Endodermal cell (in vitro differentiated cells): ENCODE measurements around the gene PLCB1. TPM values are rescaled to one million over a fixed set of nuclear protein-coding genes. Genes with fewer than 3 reads are reported as not detected.

Experiments
- DNase-seq: peaks from one replicate; pipeline ENCODE4 v3.0.0-alpha.2; 2017
- H3K27ac ChIP-seq: 2 replicates; pipeline ENCODE4 v1.5.1; 2013; ENCODE audit warnings: mild to moderate bottlenecking, low read depth, low read length, moderate library complexity
- H3K27me3 ChIP-seq: 2 replicates; pipeline ENCODE4 v1.6.1; 2013; ENCODE audit warnings: mild to moderate bottlenecking, low read length, moderate library complexity; ENCODE audit not compliant: insufficient read depth, control insufficient read depth, poor library complexity, severe bottlenecking
- H3K36me3 ChIP-seq: 2 replicates; pipeline ENCODE4 v1.7.0; 2013; ENCODE audit warnings: mild to moderate bottlenecking, low read length, moderate library complexity; ENCODE audit not compliant: control insufficient read depth, insufficient read depth
- H3K4me1 ChIP-seq: one replicate; pipeline ENCODE4 v1.7.0; 2013; ENCODE audit warnings: low read length; ENCODE audit not compliant: control insufficient read depth, insufficient read depth
- H3K4me3 ChIP-seq: 2 replicates; pipeline ENCODE4 v1.5.1; 2013; ENCODE audit warnings: mild to moderate bottlenecking, low read length, moderate library complexity
- H3K9ac ChIP-seq: 2 replicates; pipeline ENCODE4 v1.6.1; 2013; ENCODE audit warnings: mild to moderate bottlenecking, low read length, moderate library complexity; ENCODE audit not compliant: poor library complexity, severe bottlenecking; ENCODE audit errors: extremely low read depth
- H3K9me3 ChIP-seq: 2 replicates; pipeline ENCODE4 v1.6.1; 2013; ENCODE audit warnings: mild to moderate bottlenecking, low read length, moderate library complexity; ENCODE audit not compliant: control insufficient read depth
- H3K27ac Mint-ChIP-seq: 2 replicates; pipeline ENCODE4 v1.8.0; 2020; ENCODE audit warnings: mixed read lengths
- H3K27me3 Mint-ChIP-seq: 2 replicates; pipeline ENCODE4 v1.8.0; 2021; ENCODE audit warnings: mild to moderate bottlenecking, mixed read lengths; ENCODE audit not compliant: insufficient read depth
- H3K36me3 Mint-ChIP-seq: 2 replicates; pipeline ENCODE4 v1.8.0; 2020; ENCODE audit warnings: low read depth, mixed read lengths
- H3K4me1 Mint-ChIP-seq: 2 replicates; pipeline ENCODE4 v1.8.0; 2020; ENCODE audit warnings: mixed read lengths
- H3K4me3 Mint-ChIP-seq: 2 replicates; pipeline ENCODE4 v1.8.0; 2020; ENCODE audit warnings: mild to moderate bottlenecking, moderate library complexity, mixed read lengths
- H3K9me3 Mint-ChIP-seq: 2 replicates; pipeline ENCODE4 v1.8.0; 2020; ENCODE audit warnings: mild to moderate bottlenecking, mixed read lengths
- WGBS, 2 experiments: methylation state at CpG; one replicate each; pipeline versions ENCODE4 v1.1.5 to v1.1.7; 2013; ENCODE audit warnings: missing lambda C conversion rate in 2 of 2, mixed read lengths in 1 of 2; ENCODE audit not compliant: insufficient coverage in 1 of 2, insufficient read length in 1 of 2; 5-methylcytosine and 5-hydroxymethylcytosine counted together
- total RNA-seq, 2 donors: library from RNA; stranded (reverse); fragmentation: NEBNext Ultra II Directional in 1 of 2; extraction: Animal tissue kit (Norgen Biotek cat#: 25700) in 1 of 2; gene quantifications; 2 replicates in 1 of 2; 3 replicates in 1 of 2; pipeline ENCODE4 v1.2.1, GENCODE V29; 2021
- TF ChIP-seq, protein P1 (sequence below): fragments of 200-600 bp; sonication (generic); conservative IDR thresholded peaks from 2 replicates; pipeline ENCODE4 v1.5.0; 2021; ENCODE audit warnings: antibody characterized with exemption, mild to moderate bottlenecking

Gene PLCB1
- total RNA-seq, 2 donors from 2014 or later = 15.3 to 16.5 TPM

DNA sequence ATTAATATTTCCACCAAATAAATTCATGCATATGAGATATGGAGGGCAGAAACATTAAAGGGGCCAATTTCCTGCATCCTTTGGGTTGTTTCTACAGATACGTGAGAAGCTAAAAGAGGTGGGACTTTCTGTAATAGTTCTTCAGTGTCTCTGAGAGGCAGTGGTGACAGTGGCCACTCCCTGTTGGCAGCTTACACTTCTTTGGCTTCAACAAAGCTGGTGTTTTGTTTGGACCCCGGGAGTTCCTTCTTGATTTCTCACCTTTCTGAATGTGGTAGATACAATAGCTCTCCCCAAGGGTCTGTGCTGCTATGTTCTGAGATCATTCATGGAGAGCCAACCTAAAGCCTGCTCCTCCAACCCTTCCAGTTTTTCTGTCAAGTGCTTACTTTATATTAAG is 7.8 kb downstream of the PLCB1 start:
- peaks cover 4% of the 10 kb centered on the region for H3K4me1 ChIP-seq
- TF ChIP-seq, protein P1, sequence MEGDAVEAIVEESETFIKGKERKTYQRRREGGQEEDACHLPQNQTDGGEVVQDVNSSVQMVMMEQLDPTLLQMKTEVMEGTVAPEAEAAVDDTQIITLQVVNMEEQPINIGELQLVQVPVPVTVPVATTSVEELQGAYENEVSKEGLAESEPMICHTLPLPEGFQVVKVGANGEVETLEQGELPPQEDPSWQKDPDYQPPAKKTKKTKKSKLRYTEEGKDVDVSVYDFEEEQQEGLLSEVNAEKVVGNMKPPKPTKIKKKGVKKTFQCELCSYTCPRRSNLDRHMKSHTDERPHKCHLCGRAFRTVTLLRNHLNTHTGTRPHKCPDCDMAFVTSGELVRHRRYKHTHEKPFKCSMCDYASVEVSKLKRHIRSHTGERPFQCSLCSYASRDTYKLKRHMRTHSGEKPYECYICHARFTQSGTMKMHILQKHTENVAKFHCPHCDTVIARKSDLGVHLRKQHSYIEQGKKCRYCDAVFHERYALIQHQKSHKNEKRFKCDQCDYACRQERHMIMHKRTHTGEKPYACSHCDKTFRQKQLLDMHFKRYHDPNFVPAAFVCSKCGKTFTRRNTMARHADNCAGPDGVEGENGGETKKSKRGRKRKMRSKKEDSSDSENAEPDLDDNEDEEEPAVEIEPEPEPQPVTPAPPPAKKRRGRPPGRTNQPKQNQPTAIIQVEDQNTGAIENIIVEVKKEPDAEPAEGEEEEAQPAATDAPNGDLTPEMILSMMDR = no peak
- 43 to 48% methylated on average over 1 to 2 of the region's 2 CpGs for WGBS, 2 experiments
- peaks cover 20% of the 10 kb centered on the region for H3K4me1 Mint-ChIP-seq
- no peak overlapping the region for H3K27ac ChIP-seq
- no peak overlapping the region for H3K27ac Mint-ChIP-seq
- no peaks in the 10 kb centered on the region for H3K9me3 ChIP-seq
- DNase-seq = peak; percentile 82
- no peaks in the 10 kb centered on the region for H3K9me3 Mint-ChIP-seq
- no peaks in the 10 kb centered on the region for H3K27me3 ChIP-seq
- H3K4me3 Mint-ChIP-seq = no peak overlapping the region
- no peaks in the 10 kb centered on the region for H3K36me3 Mint-ChIP-seq
- no peak overlapping the region for H3K4me3 ChIP-seq
- H3K27me3 Mint-ChIP-seq = peaks cover 2% of the 10 kb centered on the region
- no peak overlapping the region for H3K9ac ChIP-seq
- no peaks in the 10 kb centered on the region for H3K36me3 ChIP-seq

DNA sequence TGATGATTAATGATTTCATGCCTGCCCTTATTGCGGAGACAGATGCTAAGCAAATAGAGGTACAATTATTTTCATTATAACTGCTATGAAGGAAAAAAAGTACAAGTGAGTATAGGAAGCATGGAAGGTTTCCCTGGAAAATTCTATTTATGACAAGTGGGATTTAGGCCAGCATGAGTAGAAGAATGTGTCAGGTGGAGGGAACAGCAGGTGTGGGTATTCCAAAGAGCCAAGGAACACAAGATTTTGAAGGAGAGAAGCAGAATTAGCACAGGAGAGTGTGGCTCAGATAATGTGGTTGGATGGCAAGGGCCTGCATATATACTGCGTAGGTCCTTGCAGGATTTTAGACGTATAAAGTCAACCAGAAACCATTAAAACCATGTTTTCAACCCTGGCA is 11.4 kb downstream of the PLCB1 start:
- H3K27me3 Mint-ChIP-seq = no peaks in the 10 kb centered on the region
- no peak overlapping the region for H3K4me3 ChIP-seq
- no peak overlapping the region for H3K9ac ChIP-seq
- H3K4me3 Mint-ChIP-seq = no peak overlapping the region
- H3K27ac ChIP-seq = no peak overlapping the region
- TF ChIP-seq, protein P1 = no peak
- H3K36me3 Mint-ChIP-seq = no peaks in the 10 kb centered on the region
- WGBS, 2 experiments = 91 to 100% methylated on average over 2 to 3 of the region's 3 CpGs
- peaks cover 20% of the 10 kb centered on the region for H3K4me1 Mint-ChIP-seq
- no peaks in the 10 kb centered on the region for H3K36me3 ChIP-seq
- DNase-seq = no peak
- no peaks in the 10 kb centered on the region for H3K9me3 ChIP-seq
- H3K27me3 ChIP-seq = no peaks in the 10 kb centered on the region
- peaks cover 7% of the 10 kb centered on the region for H3K4me1 ChIP-seq
- H3K9me3 Mint-ChIP-seq = no peaks in the 10 kb centered on the region
- H3K27ac Mint-ChIP-seq = no peak overlapping the region

DNA sequence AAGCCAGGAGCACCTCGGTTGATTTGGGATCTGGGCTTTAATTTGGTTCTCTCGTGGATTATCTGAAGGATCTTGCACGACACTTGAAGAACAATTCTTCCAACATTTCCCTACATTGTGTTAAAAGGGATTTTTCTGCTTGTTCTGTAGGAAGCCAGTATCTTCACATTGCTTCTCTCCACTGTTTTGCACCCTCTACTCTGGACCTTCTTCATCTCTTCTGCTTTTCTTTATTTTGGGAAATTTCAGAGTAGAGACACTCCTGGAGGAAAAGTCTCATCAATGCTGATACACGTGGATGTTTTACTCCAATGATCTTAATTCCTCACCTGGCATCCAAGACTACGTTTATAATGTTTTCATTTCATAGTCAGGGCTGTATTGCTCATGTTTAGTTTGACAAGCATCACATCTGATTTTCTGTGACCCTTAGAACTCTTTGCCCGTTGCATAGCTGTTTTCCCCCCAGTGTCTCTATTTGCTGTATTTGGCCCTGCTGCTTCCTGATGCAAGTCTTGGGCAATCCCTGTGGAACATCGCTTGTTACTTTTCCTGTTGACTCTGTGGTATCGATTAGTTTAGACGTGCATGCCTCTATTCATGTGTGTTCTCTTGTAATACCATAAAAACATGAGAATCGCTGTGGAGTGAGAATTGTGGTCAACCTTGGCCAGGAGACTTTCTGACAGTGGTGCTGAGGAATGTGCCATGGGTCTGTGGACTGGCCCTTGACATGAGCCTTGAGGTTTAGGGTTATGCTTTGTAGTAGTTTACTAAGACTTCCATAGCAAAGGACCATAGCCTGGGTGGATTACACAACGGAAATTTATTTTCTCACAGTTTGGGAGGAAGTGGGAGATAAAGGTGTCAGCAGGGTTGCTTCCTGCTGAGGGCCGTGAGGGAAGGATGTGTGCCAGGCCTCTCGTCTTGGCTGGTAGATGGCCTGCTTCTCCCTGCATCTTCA is 12.5 kb downstream of the PLCB1 start:
- Histone ChIP-seq H3K4me1 (peaks cover 7% of the 10 kb centered on the region), H3K9me3 (no peaks in the 10 kb centered on the region), H3K36me3 (no peaks in the 10 kb centered on the region), H3K4me3 (no peak overlapping the region), H3K27ac (no peak overlapping the region), H3K9ac (no peak overlapping the region), H3K27me3 (no peaks in the 10 kb centered on the region)
- Mint-ChIP-seq H3K9me3 (no peaks in the 10 kb centered on the region), H3K27ac (no peak overlapping the region), H3K4me1 (peaks cover 20% of the 10 kb centered on the region), H3K27me3 (no peaks in the 10 kb centered on the region), H3K36me3 (no peaks in the 10 kb centered on the region), H3K4me3 (no peak overlapping the region)
- TF ChIP-seq, protein P1 = no peak
- 90 to 91% methylated on average over 8 to 12 of the region's 13 CpGs for WGBS, 2 experiments
- peak; percentile 54 for DNase-seq
